ENCODE measurements around the gene CARD11. TPM values are rescaled to one million over a fixed set of nuclear protein-coding genes. Genes with fewer than 3 reads are reported as not detected.

The CARD11 gene
- total RNA-seq, 1 donor from 2014 or later, result 1.7 TPM

- Mint-ChIP-seq H3K4me1 (ENCODE audit: low read depth) (no peaks in the 10 kb centered on the region), H3K27me3 (ENCODE audit: low read depth) (peaks cover 21% of the 10 kb centered on the region), H3K9me3 (ENCODE audit: low read depth) (peaks cover 22% of the 10 kb centered on the region), H3K36me3 (ENCODE audit: low read depth) (no peaks in the 10 kb centered on the region), H3K27ac (ENCODE audit: unreplicated experiment) (no peak overlapping the region), H3K4me3 (ENCODE audit: unreplicated experiment) (no peak overlapping the region)
- no peak for TF ChIP-seq CTCF (IDR thresholded peaks at IDR 0.05)
- DNase-seq (ENCODE audit: low spot score), result peak; percentile 13
Observed at GRCh38 chr7:2945171-2945570, 98.5 kb downstream of the CARD11 start.

GRCh38 chr7:2944739-2945138 is 98.9 kb downstream of the CARD11 start:
- Mint-ChIP-seq H3K4me3 (ENCODE audit: unreplicated experiment) (no peak overlapping the region), H3K9me3 (ENCODE audit: low read depth) (peaks cover 20% of the 10 kb centered on the region), H3K36me3 (ENCODE audit: low read depth) (no peaks in the 10 kb centered on the region), H3K27ac (ENCODE audit: unreplicated experiment) (no peak overlapping the region), H3K4me1 (ENCODE audit: low read depth) (no peaks in the 10 kb centered on the region), H3K27me3 (ENCODE audit: low read depth) (peaks cover 24% of the 10 kb centered on the region)
- no peak for DNase-seq (ENCODE audit: low spot score)
- no peak for TF ChIP-seq CTCF (IDR thresholded peaks at IDR 0.05)

GRCh38 chr7:2943851-2944601 is 99.6 kb downstream of the CARD11 start:
- DNase-seq (ENCODE audit: low spot score), result peak; percentile 75
- Mint-ChIP-seq H3K4me1 (ENCODE audit: low read depth) (no peaks in the 10 kb centered on the region), H3K27ac (ENCODE audit: unreplicated experiment) (no peak overlapping the region), H3K9me3 (ENCODE audit: low read depth) (peaks cover 13% of the 10 kb centered on the region), H3K27me3 (ENCODE audit: low read depth) (peaks cover 26% of the 10 kb centered on the region), H3K4me3 (ENCODE audit: unreplicated experiment) (no peak overlapping the region), H3K36me3 (ENCODE audit: low read depth) (no peaks in the 10 kb centered on the region)
- no peak for TF ChIP-seq CTCF (IDR thresholded peaks at IDR 0.05)

GRCh38 chr7:2941216-2941859 is 102.3 kb downstream of the CARD11 start:
- H3K27ac Mint-ChIP-seq (ENCODE audit: unreplicated experiment), result no peak overlapping the region
- DNase-seq (ENCODE audit: low spot score), result peak; percentile 39
- peaks cover 3% of the 10 kb centered on the region for H3K9me3 Mint-ChIP-seq (ENCODE audit: low read depth)
- H3K4me1 Mint-ChIP-seq (ENCODE audit: low read depth), result no peaks in the 10 kb centered on the region
- H3K4me3 Mint-ChIP-seq (ENCODE audit: unreplicated experiment), result no peak overlapping the region
- no peaks in the 10 kb centered on the region for H3K36me3 Mint-ChIP-seq (ENCODE audit: low read depth)
- TF ChIP-seq CTCF (IDR thresholded peaks at IDR 0.05), result no peak
- peaks cover 25% of the 10 kb centered on the region for H3K27me3 Mint-ChIP-seq (ENCODE audit: low read depth)

- no peak for DNase-seq (ENCODE audit: low spot score)
- TF ChIP-seq CTCF (IDR thresholded peaks at IDR 0.05), result no peak
- Mint-ChIP-seq H3K27ac (ENCODE audit: unreplicated experiment) (no peak overlapping the region), H3K27me3 (ENCODE audit: low read depth) (peaks cover 25% of the 10 kb centered on the region), H3K36me3 (ENCODE audit: low read depth) (no peaks in the 10 kb centered on the region), H3K4me1 (ENCODE audit: low read depth) (no peaks in the 10 kb centered on the region), H3K9me3 (ENCODE audit: low read depth) (peaks cover 3% of the 10 kb centered on the region), H3K4me3 (ENCODE audit: unreplicated experiment) (no peak overlapping the region)
Observed at GRCh38 chr7:2940466-2940865, 103.2 kb downstream of the CARD11 start.

Measured in chondrocyte (in vitro differentiated cells).